Measurements from ENCODE around the gene ADGRB2.

Gene ADGRB2

GRCh38 chr1:31776516-31776915 is 12.4 kb upstream of the ADGRB2 start:
- Histone ChIP-seq H3K36me3 (ENCODE audit: insufficient read depth, low read length) (no peaks in the 10 kb centered on the region), H3K9me3 (ENCODE audit: insufficient read depth, low read depth, low read length) (no peaks in the 10 kb centered on the region), H2AFZ (ENCODE audit: low read length) (no peak overlapping the region), H3K4me3 (ENCODE audit: low read length, poor library complexity, severe bottlenecking) (no peak overlapping the region), H3K4me1 (ENCODE audit: insufficient read depth, low read length, poor library complexity, severe bottlenecking) (peaks cover 5% of the 10 kb centered on the region), H3K79me2 (ENCODE audit: insufficient read depth, low read length) (no peaks in the 10 kb centered on the region), H3K27me3 (ENCODE audit: insufficient read depth, low read length, poor library complexity, severe bottlenecking) (peaks cover 13% of the 10 kb centered on the region), H3K9me2 (replicated peaks; ENCODE audit: low read depth, low read length) (no peaks in the 10 kb centered on the region), H4K20me1 (ENCODE audit: insufficient read depth, low read length, poor library complexity, severe bottlenecking) (no peaks in the 10 kb centered on the region), H3K4me2 (ENCODE audit: low read depth, low read length, poor library complexity, severe bottlenecking) (no peak overlapping the region), H3K9ac (ENCODE audit: low read depth, low read length, poor library complexity, severe bottlenecking) (no peak overlapping the region), H3F3A (ENCODE audit: low read depth) (no peaks in the 10 kb centered on the region)
- TF ChIP-seq EZH2phosphoT487 (IDR thresholded peaks at IDR 0.05; ENCODE audit: borderline replicate concordance) (no peak), CTCF (conservative IDR thresholded peaks at IDR 0.05; ENCODE audit: low read length) (no peak)

- H3K9me2 ChIP-seq (replicated peaks; ENCODE audit: low read depth, low read length): no peaks in the 10 kb centered on the region
- H4K20me1 ChIP-seq (ENCODE audit: insufficient read depth, low read length, poor library complexity, severe bottlenecking): no peaks in the 10 kb centered on the region
- H3K4me1 ChIP-seq (ENCODE audit: insufficient read depth, low read length, poor library complexity, severe bottlenecking): peaks cover under 1% of the 10 kb centered on the region
- H3K36me3 ChIP-seq (ENCODE audit: insufficient read depth, low read length): no peaks in the 10 kb centered on the region
- peaks cover 13% of the 10 kb centered on the region for H3K27me3 ChIP-seq (ENCODE audit: insufficient read depth, low read length, poor library complexity, severe bottlenecking)
- no peak for TF ChIP-seq CTCF (conservative IDR thresholded peaks at IDR 0.05; ENCODE audit: low read length)
- TF ChIP-seq EZH2phosphoT487 (IDR thresholded peaks at IDR 0.05; ENCODE audit: borderline replicate concordance): no peak
- H3K4me3 ChIP-seq (ENCODE audit: low read length, poor library complexity, severe bottlenecking): no peak overlapping the region
- no peak overlapping the region for H3K9ac ChIP-seq (ENCODE audit: low read depth, low read length, poor library complexity, severe bottlenecking)
- H3K4me2 ChIP-seq (ENCODE audit: low read depth, low read length, poor library complexity, severe bottlenecking): no peak overlapping the region
- no peaks in the 10 kb centered on the region for H3F3A ChIP-seq (ENCODE audit: low read depth)
- H3K79me2 ChIP-seq (ENCODE audit: insufficient read depth, low read length): no peaks in the 10 kb centered on the region
- no peak overlapping the region for H2AFZ ChIP-seq (ENCODE audit: low read length)
- no peaks in the 10 kb centered on the region for H3K9me3 ChIP-seq (ENCODE audit: insufficient read depth, low read depth, low read length)
These were observed 11.9 kb upstream of the ADGRB2 start for GRCh38 chr1:31776032-31776431.

- H3K9me2 ChIP-seq (replicated peaks; ENCODE audit: low read depth, low read length): no peaks in the 10 kb centered on the region
- H3F3A ChIP-seq (ENCODE audit: low read depth): no peaks in the 10 kb centered on the region
- no peaks in the 10 kb centered on the region for H3K36me3 ChIP-seq (ENCODE audit: insufficient read depth, low read length)
- no peaks in the 10 kb centered on the region for H3K79me2 ChIP-seq (ENCODE audit: insufficient read depth, low read length)
- no peaks in the 10 kb centered on the region for H3K4me1 ChIP-seq (ENCODE audit: insufficient read depth, low read length, poor library complexity, severe bottlenecking)
- TF ChIP-seq EZH2phosphoT487 (IDR thresholded peaks at IDR 0.05; ENCODE audit: borderline replicate concordance): no peak
- no peak for TF ChIP-seq CTCF (conservative IDR thresholded peaks at IDR 0.05; ENCODE audit: low read length)
- no peaks in the 10 kb centered on the region for H3K9me3 ChIP-seq (ENCODE audit: insufficient read depth, low read depth, low read length)
- H3K4me2 ChIP-seq (ENCODE audit: low read depth, low read length, poor library complexity, severe bottlenecking): no peak overlapping the region
- H4K20me1 ChIP-seq (ENCODE audit: insufficient read depth, low read length, poor library complexity, severe bottlenecking): no peaks in the 10 kb centered on the region
- no peak overlapping the region for H3K9ac ChIP-seq (ENCODE audit: low read depth, low read length, poor library complexity, severe bottlenecking)
- H2AFZ ChIP-seq (ENCODE audit: low read length): no peak overlapping the region
- H3K4me3 ChIP-seq (ENCODE audit: low read length, poor library complexity, severe bottlenecking): no peak overlapping the region
- H3K27me3 ChIP-seq (ENCODE audit: insufficient read depth, low read length, poor library complexity, severe bottlenecking): peaks cover 13% of the 10 kb centered on the region
These were observed 11.3 kb upstream of the ADGRB2 start for GRCh38 chr1:31775210-31775999.

Data from Loucy (cell line).